Uterus (tissue), 4 donors: ENCODE measurements around the gene PPP1R26. TPM values are rescaled to one million over a fixed set of nuclear protein-coding genes. Genes with fewer than 3 reads are reported as not detected.

Source experiments
- DNase-seq, 2 donors: peaks; one replicate each; pipeline ENCODE4 v3.0.0-alpha.2; 2019 to 2020
- H3K27ac ChIP-seq, 2 donors: fragments of 200-600 bp; sonication (generic); 1 replicate in 1 of 2; 2 replicates in 1 of 2; pipeline ENCODE4 v1.5.1; 2016 to 2018
- H3K27me3 ChIP-seq, 2 donors: fragments of 200-600 bp; sonication (generic); one replicate each; pipeline ENCODE4 v1.5.1; 2018 to 2019; ENCODE audit warnings: control low read depth in 1 of 2
- H3K36me3 ChIP-seq, 2 donors: fragments of 200-600 bp; sonication (generic); one replicate each; pipeline ENCODE4 v1.5.1; 2019; ENCODE audit warnings: control low read depth in 1 of 2
- H3K4me1 ChIP-seq, 2 donors: fragments of 200-600 bp; sonication (generic); one replicate each; pipeline ENCODE4 v1.5.1; 2018 to 2019; ENCODE audit warnings: control low read depth in 1 of 2
- H3K4me3 ChIP-seq, 2 donors: fragments of 200-600 bp; sonication (generic); 1 replicate in 1 of 2; 2 replicates in 1 of 2; pipeline ENCODE4 v1.5.1; 2018 to 2019; ENCODE audit warnings: mild to moderate bottlenecking in 1 of 2
- H3K9me3 ChIP-seq, 2 donors: fragments of 200-600 bp; sonication (generic); one replicate each; pipeline ENCODE4 v1.5.1; 2019; ENCODE audit warnings: control low read depth in 1 of 2
- POLR2A ChIP-seq, 2 donors: fragments of 450-650 bp; IDR thresholded peaks; one replicate each; pipeline ENCODE4 v1.6.1; 2016; ENCODE audit warnings: antibody characterized with exemption in 2 of 2, mild to moderate bottlenecking in 1 of 2, moderate library complexity in 1 of 2
- intact Hi-C: fragments of 100-400 bp; cut with DNase I; formaldehyde crosslinking; loops from one replicate; pipeline ENCODE4 v1.15.1; 2023; ENCODE audit warnings: low total_unique reads
- total RNA-seq, 4 donors: library from RNA; depleted of rRNA in 3 of 4; stranded (reverse); fragments of >200 nt in 3 of 4; gene quantifications; one replicate each; pipeline versions ENCODE4 v1.1.0 to v1.2.4, GENCODE V29; 2014 to 2023
- TF ChIP-seq, protein P1 (sequence below), 4 experiments: fragments of 200-600 bp in 2 of 4; fragments of 450-650 bp in 2 of 4; sonication (generic) in 2 of 4; IDR thresholded peaks; one replicate each; pipeline ENCODE4 v1.5.1; 2016 to 2019; ENCODE audit warnings: antibody characterized with exemption in 4 of 4, mild to moderate bottlenecking in 2 of 4, moderate library complexity in 1 of 4
- donor health status: DM: yes; HTN: yes; CAD: no.

The PPP1R26 gene
- total RNA-seq, 4 donors from 2014 or later: 3.6 to 16.4 (median 10.6) TPM

DNA sequence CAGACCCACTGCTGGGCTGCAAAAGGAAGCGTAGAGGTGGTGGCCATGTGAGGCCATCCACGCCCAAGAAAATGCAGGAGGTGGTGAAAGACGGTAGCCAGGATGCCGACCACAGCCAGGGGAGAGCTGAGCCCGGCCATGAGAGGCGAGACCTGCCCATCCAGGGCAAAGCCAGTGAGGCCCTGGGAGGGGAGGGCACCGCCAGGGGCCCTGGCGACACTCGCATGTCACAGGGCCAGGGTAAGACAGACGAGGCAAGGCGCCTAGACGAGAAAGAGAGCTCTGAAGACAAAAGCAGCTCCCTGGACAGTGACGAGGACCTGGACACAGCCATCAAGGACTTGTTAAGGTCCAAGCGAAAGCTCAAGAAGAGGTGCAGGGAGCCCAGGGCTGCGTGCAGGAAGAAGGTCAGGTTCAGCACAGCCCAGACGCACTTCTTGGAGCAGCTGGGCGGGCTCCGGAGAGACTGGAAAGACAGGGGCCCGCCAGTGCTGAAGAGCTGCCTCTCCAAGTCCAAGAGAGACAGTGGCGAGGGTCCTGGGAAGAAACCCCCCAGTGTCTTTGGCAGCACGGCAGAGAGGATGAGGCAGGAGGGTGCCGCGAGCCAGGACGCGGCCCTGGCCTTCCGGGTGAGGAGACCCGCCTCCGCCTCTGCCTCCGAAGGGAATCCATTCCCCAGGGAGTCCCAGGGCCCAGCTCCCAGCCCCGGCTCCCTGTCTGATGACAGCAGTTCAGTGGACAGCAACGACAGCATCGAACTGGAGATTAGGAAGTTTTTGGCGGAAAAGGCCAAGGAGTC, 6.9 kb downstream of the PPP1R26 start:
- H3K4me3 ChIP-seq: no peak overlapping the region
- no peaks in the 10 kb centered on the region for H3K36me3 ChIP-seq
- H3K4me1 ChIP-seq: no peaks in the 10 kb centered on the region
- no peaks in the 10 kb centered on the region for H3K27me3 ChIP-seq
- no peak for DNase-seq
- no peak overlapping the region for H3K27ac ChIP-seq
- intact Hi-C loops: no loop called here
- TF ChIP-seq POLR2A (IDR thresholded peaks at IDR 0.05): no peak
- TF ChIP-seq, protein P1, sequence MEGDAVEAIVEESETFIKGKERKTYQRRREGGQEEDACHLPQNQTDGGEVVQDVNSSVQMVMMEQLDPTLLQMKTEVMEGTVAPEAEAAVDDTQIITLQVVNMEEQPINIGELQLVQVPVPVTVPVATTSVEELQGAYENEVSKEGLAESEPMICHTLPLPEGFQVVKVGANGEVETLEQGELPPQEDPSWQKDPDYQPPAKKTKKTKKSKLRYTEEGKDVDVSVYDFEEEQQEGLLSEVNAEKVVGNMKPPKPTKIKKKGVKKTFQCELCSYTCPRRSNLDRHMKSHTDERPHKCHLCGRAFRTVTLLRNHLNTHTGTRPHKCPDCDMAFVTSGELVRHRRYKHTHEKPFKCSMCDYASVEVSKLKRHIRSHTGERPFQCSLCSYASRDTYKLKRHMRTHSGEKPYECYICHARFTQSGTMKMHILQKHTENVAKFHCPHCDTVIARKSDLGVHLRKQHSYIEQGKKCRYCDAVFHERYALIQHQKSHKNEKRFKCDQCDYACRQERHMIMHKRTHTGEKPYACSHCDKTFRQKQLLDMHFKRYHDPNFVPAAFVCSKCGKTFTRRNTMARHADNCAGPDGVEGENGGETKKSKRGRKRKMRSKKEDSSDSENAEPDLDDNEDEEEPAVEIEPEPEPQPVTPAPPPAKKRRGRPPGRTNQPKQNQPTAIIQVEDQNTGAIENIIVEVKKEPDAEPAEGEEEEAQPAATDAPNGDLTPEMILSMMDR (IDR thresholded peaks at IDR 0.05): no peak
- H3K9me3 ChIP-seq: no peaks in the 10 kb centered on the region

DNA sequence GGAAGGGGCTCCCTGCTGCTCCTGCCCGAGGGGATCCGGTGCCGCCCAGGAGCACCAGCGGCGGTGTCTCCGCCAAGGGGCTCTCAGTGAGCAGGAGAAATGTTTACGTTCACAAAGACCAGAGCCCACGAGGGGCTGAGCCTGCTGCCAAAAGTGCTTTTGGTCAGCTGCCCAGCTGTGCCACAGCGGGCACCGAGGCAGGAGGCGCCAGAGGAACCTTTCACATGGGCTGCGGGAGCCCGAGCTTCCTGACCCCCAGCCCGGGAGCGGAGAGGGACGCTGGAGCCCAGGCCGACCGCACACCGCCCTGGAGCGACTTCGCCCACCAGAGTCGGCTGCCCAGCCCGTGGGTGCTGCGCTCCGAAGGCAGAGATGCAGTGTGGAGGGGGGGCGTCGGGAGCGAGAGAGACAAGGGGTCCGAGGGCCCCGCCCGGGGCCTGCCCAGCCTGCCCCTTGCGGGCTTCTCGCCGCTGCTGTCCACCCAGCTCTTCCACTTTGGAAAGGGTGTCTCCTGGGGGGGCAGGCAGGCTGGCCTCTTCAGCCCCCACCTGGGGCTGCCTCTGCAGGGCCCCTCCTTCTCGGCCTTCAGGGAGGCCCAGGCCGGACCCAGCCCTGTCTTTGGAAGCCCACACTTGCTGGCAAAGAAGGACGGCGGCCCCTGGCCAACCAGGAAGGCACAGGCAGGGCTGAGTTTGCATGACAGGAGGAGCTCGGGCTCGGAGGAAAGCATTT, 7.9 kb downstream of the PPP1R26 start:
- TF ChIP-seq, protein P1 (IDR thresholded peaks at IDR 0.05): no peak
- TF ChIP-seq POLR2A (IDR thresholded peaks at IDR 0.05): no peak
- Histone ChIP-seq H3K36me3 (no peaks in the 10 kb centered on the region), H3K27ac (no peak overlapping the region), H3K4me1 (no peaks in the 10 kb centered on the region), H3K27me3 (no peaks in the 10 kb centered on the region), H3K9me3 (no peaks in the 10 kb centered on the region), H3K4me3 (no peak overlapping the region)
- no peak for DNase-seq
- intact Hi-C loops: no loop called here

DNA sequence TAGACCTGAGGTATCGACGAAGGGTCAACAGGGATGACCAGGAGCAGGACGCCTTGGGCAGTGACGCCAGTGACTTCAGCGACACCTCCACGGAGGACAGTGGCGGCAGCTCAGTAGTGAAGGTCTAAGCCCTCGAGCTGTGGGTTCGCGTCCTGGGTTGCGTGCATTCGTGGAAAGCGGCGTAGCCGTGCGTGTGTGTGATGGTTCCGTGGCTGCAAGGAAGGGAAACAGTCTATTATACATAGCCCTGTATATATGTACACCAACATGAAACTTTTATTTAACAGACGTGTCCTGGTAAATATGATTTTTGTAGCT, 8.4 kb downstream of the PPP1R26 start:
- H3K9me3 ChIP-seq: no peaks in the 10 kb centered on the region
- H3K4me1 ChIP-seq: no peaks in the 10 kb centered on the region
- H3K27ac ChIP-seq: no peak overlapping the region
- no peak for DNase-seq
- H3K4me3 ChIP-seq: no peak overlapping the region
- intact Hi-C loops: no loop called here
- no peaks in the 10 kb centered on the region for H3K27me3 ChIP-seq
- TF ChIP-seq, protein P1 (IDR thresholded peaks at IDR 0.05): no peak
- no peak for TF ChIP-seq POLR2A (IDR thresholded peaks at IDR 0.05)
- H3K36me3 ChIP-seq: no peaks in the 10 kb centered on the region

DNA sequence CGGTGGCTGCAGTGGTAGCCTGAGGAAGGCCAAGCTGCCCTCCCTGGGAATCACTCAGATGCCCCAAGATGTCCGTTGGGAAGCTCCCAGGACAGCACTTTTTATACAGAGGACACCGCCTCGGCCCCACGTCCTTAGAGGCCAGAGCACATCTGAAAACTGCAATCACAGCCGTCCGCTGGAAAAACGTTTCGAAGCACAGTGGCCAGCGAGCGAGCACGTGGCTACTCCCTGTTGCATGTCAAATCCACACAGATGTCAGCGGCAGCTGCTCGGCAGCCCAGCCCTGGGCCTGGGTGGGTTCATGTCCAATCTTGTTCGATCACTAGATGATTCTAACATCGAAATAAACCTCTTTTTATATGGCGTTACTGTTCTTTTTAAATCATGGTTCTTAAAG, 8.9 kb downstream of the PPP1R26 start:
- Histone ChIP-seq H3K4me3 (no peak overlapping the region), H3K4me1 (no peaks in the 10 kb centered on the region), H3K27ac (no peak overlapping the region), H3K36me3 (no peaks in the 10 kb centered on the region), H3K9me3 (no peaks in the 10 kb centered on the region), H3K27me3 (no peaks in the 10 kb centered on the region)
- intact Hi-C loops: no loop called here
- TF ChIP-seq, protein P1 (IDR thresholded peaks at IDR 0.05): no peak
- no peak for TF ChIP-seq POLR2A (IDR thresholded peaks at IDR 0.05)
- no peak for DNase-seq

DNA sequence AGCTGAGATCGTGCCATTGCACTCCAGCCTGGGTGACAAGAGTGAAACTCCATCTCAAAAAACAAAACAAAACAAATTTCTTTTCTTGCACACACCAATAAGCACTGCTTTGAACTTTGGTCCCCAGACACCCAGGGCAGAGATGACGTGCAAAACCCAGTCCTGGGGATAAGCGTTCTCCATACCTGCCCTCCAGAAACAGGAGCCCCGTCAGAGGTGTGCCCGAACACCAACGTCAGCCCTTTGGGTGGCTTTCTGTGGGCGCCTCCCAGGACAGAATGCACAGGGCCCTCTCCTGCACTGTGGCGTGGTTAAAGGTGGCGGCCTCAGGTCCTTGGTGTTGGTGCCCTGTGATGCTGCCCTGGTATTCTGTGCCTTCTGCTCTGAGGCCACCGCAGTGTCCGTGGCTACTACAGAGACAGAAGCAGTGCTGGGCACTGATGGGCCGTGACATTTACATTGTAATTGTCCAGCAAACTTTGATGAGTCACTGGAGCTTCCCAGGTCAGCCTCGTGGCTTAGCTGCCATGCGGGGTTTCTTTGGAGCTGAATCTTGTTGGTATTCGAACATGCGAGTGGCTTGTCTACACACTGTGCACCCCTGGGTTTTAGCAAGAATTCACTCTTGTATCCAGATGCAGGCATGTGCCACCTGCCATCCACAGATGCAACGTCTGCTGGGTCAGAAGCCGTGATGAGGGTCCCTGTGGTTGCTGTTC, 9.8 kb downstream of the PPP1R26 start:
- Histone ChIP-seq H3K9me3 (no peaks in the 10 kb centered on the region), H3K27me3 (no peaks in the 10 kb centered on the region), H3K4me3 (no peak overlapping the region), H3K27ac (no peak overlapping the region), H3K36me3 (no peaks in the 10 kb centered on the region), H3K4me1 (no peaks in the 10 kb centered on the region)
- no peak for TF ChIP-seq POLR2A (IDR thresholded peaks at IDR 0.05)
- TF ChIP-seq, protein P1 (IDR thresholded peaks at IDR 0.05): no peak
- DNase-seq: no peak
- intact Hi-C loops: no loop called here
